OCI-LY7 (cell line): ENCODE measurements around the gene ATP6V1E1. TPM values are rescaled to one million over a fixed set of nuclear protein-coding genes. Genes with fewer than 3 reads are reported as not detected.

ENCODE experiments used
- BruUV-seq: library from RNA; stranded (reverse); fragments of 400-500 nt; replicated peaks from 2 replicates; lab custom pipeline; 2021; lab: Mats Ljungman, UMichigan
- CTCF ChIA-PET: fragments of 300-600 bp; sonication (Branson Sonifier 250); formaldehyde crosslinking; loops from one replicate; lab custom pipeline; 2022; ENCODE audit warnings: antibody characterized with exemption; ENCODE audit not compliant: unreplicated experiment; lab: Charles Lee
- POLR2A ChIA-PET: fragments of 300-600 bp; sonication (Branson Sonifier 250); formaldehyde crosslinking; loops from one replicate; lab custom pipeline; 2022; ENCODE audit warnings: antibody characterized with exemption; lab: Charles Lee
- DNase-seq: peaks from one replicate; pipeline ENCODE4 v3.0.0-alpha.2; 2015; ENCODE audit warnings: low spot score
- H2AFZ ChIP-seq: fragments of 200-600 bp; sonication (generic), shearing (Covaris generic); 2 replicates; pipeline ENCODE4 v1.6.1; 2014; ENCODE audit warnings: mild to moderate bottlenecking, antibody characterized with exemption, low read length, moderate library complexity
- H3K27ac ChIP-seq: fragments of 200-600 bp; sonication (generic); 2 replicates; pipeline ENCODE4 v1.5.1; 2014; ENCODE audit warnings: mixed run types, low read depth, mild to moderate bottlenecking, moderate library complexity, low read length, inconsistent platforms; ENCODE audit not compliant: poor library complexity, severe bottlenecking
- H3K36me3 ChIP-seq: fragments of 200-600 bp; sonication (generic); 2 replicates; pipeline ENCODE4 v1.6.1; 2014; ENCODE audit warnings: mild to moderate bottlenecking, antibody characterized with exemption, low read length, moderate library complexity, mixed read lengths; ENCODE audit not compliant: insufficient read depth
- H3K4me1 ChIP-seq: fragments of 200-600 bp; sonication (generic); 2 replicates; pipeline ENCODE4 v1.5.1; 2014; ENCODE audit warnings: mild to moderate bottlenecking, low read length; ENCODE audit not compliant: insufficient read depth, poor library complexity, severe bottlenecking
- H3K4me2 ChIP-seq: fragments of 200-600 bp; sonication (generic); 2 replicates; pipeline ENCODE4 v1.6.1; 2014; ENCODE audit warnings: mild to moderate bottlenecking, low read length
- H3K4me3 ChIP-seq: fragments of 200-600 bp; sonication (generic); 2 replicates; pipeline ENCODE4 v1.5.1; 2014; ENCODE audit warnings: mild to moderate bottlenecking, low read depth, low read length; ENCODE audit not compliant: poor library complexity, severe bottlenecking
- H3K79me2 ChIP-seq: fragments of 200-600 bp; sonication (generic); 2 replicates; pipeline ENCODE4 v1.6.1; 2016; ENCODE audit warnings: low read depth, mild to moderate bottlenecking, low read length, moderate library complexity, mixed read lengths; ENCODE audit not compliant: insufficient read depth
- H3K9me2 ChIP-seq: fragments of 200-600 bp; sonication (generic); 2 replicates; pipeline ENCODE4 v1.6.1; 2016; ENCODE audit warnings: mild to moderate bottlenecking, low read length, mixed read lengths; ENCODE audit not compliant: insufficient read depth
- H3K9me3 ChIP-seq: fragments of 200-600 bp; sonication (generic); 2 replicates; pipeline ENCODE4 v1.6.1; 2014; ENCODE audit warnings: mild to moderate bottlenecking, mixed run types, low read length, mixed read lengths
- H4K20me1 ChIP-seq: fragments of 200-600 bp; sonication (generic); 2 replicates; pipeline ENCODE4 v1.6.1; 2014; ENCODE audit warnings: mild to moderate bottlenecking, antibody characterized with exemption, low read length, moderate library complexity, mixed read lengths; ENCODE audit not compliant: insufficient read depth
- CTCF ChIP-seq: fragments of 200-600 bp; sonication (generic); conservative IDR thresholded peaks from 2 replicates; pipeline ENCODE4 v1.5.1; 2014; ENCODE audit warnings: mild to moderate bottlenecking, antibody characterized with exemption, low read length, moderate library complexity, mixed read lengths
- EZH2phosphoT487 ChIP-seq: fragments of 200-600 bp; sonication (generic); IDR thresholded peaks from 2 replicates; pipeline ENCODE4 v1.6.1; 2018; ENCODE audit warnings: low read depth, borderline replicate concordance, mild to moderate bottlenecking, mixed run types, antibody characterized with exemption, low read length, moderate library complexity, mixed read lengths
- intact Hi-C: fragments of 100-400 bp; cut with micrococcal nuclease; formaldehyde crosslinking; loops from one replicate; pipeline ENCODE4 v1.10.0; 2022; ENCODE audit not compliant: unreplicated experiment
- total RNA-seq, 2 experiments: library from RNA; depleted of rRNA in 1 of 2; stranded (reverse); fragments of >200 nt in 1 of 2; shearing (Covaris generic) in 1 of 2; gene quantifications; 2 replicates each; pipeline ENCODE4 v1.2.3, GENCODE V29; 2014 to 2022

The ATP6V1E1 gene
- total RNA-seq, 2 experiments from 2014 or later: 82.2 to 100 TPM

- H2AFZ ChIP-seq: no peak overlapping the region
- DNase-seq: no peak
- intact Hi-C loops: no loop called here
- TF ChIP-seq CTCF: no peak
- no peak for TF ChIP-seq EZH2phosphoT487
- ChIA-PET CTCF (no interaction called here), POLR2A (interaction anchor here (0.6 to 1.0 kb wide), 2 partner anchors 12 to 52 kb away, joined by 3 to 4 read pairs; no protein-coding TSS in a partner anchor)
- peaks cover 75% of the 10 kb centered on the region for H3K36me3 ChIP-seq
- H3K79me2 ChIP-seq: peaks cover 11% of the 10 kb centered on the region; the same call in 1 of the 2 replicates
- H3K9me3 ChIP-seq: peaks cover 17% of the 10 kb centered on the region
- BruUV-seq: no TSS peak
- H3K9me2 ChIP-seq: no peaks in the 10 kb centered on the region
- H3K27ac ChIP-seq: no peak overlapping the region
- H4K20me1 ChIP-seq: no peaks in the 10 kb centered on the region
- H3K4me2 ChIP-seq: no peak overlapping the region
- peaks cover 25% of the 10 kb centered on the region for H3K4me1 ChIP-seq
- H3K4me3 ChIP-seq: no peak overlapping the region
Measured at GRCh38 chr22:17598318-17598717, 30.2 kb downstream of the ATP6V1E1 start.

- H3K4me3 ChIP-seq: no peak overlapping the region
- ChIA-PET POLR2A (no interaction called here), CTCF (no interaction called here)
- no peak overlapping the region for H3K27ac ChIP-seq
- peaks cover 17% of the 10 kb centered on the region for H3K9me3 ChIP-seq
- peaks cover 36% of the 10 kb centered on the region for H3K4me1 ChIP-seq
- peaks cover 16% of the 10 kb centered on the region; the same call in 1 of the 2 replicates for H3K79me2 ChIP-seq
- peaks cover 79% of the 10 kb centered on the region for H3K36me3 ChIP-seq
- no peaks in the 10 kb centered on the region for H3K9me2 ChIP-seq
- TF ChIP-seq EZH2phosphoT487: no peak
- TF ChIP-seq CTCF: no peak
- no peaks in the 10 kb centered on the region for H4K20me1 ChIP-seq
- H3K4me2 ChIP-seq: no peak overlapping the region
- H2AFZ ChIP-seq: no peak overlapping the region
- intact Hi-C loops: no loop called here
- BruUV-seq: no TSS peak
- DNase-seq: no peak
Measured at GRCh38 chr22:17597217-17597616, 31.3 kb downstream of the ATP6V1E1 start.

GRCh38 chr22:17596226-17596625 is 32.3 kb downstream of the ATP6V1E1 start:
- H3K27ac ChIP-seq: peak overlapping the region; percentile 96
- intact Hi-C loops: no loop called here
- CTCF ChIA-PET: no interaction called here
- no peak for DNase-seq
- TF ChIP-seq EZH2phosphoT487: no peak
- no peak for TF ChIP-seq CTCF
- peaks cover 16% of the 10 kb centered on the region; the same call in 1 of the 2 replicates for H3K79me2 ChIP-seq
- H3K4me2 ChIP-seq: no peak overlapping the region
- H3K4me1 ChIP-seq: peaks cover 37% of the 10 kb centered on the region
- no peaks in the 10 kb centered on the region for H3K9me2 ChIP-seq
- H3K36me3 ChIP-seq: peaks cover 87% of the 10 kb centered on the region
- peaks cover 17% of the 10 kb centered on the region for H3K9me3 ChIP-seq
- no TSS peak for BruUV-seq
- no peak overlapping the region for H3K4me3 ChIP-seq
- POLR2A ChIA-PET: interaction anchor here (1.2 kb wide), 1 partner anchor 43 kb away, joined by 4 read pairs; no protein-coding TSS in a partner anchor
- H4K20me1 ChIP-seq: no peaks in the 10 kb centered on the region
- H2AFZ ChIP-seq: no peak overlapping the region
